GM19468 (cell line): ENCODE data around the gene BPIFB3.
"Not testable (repeated sequence)": the region's sequence is repeated elsewhere in the genome, so short reads cannot be mapped to it uniquely, and the experiment has no call there.

Source experiments
- ATAC-seq: cut with Tn5 transposase; IDR thresholded peaks from one replicate; pipeline ENCODE4 v1.9.1; 2021; ENCODE audit warnings: mild to moderate bottlenecking, moderate library complexity, moderate number of reproducible peaks; ENCODE audit not compliant: unreplicated experiment; ENCODE audit errors: extremely low read depth

The BPIFB3 gene

GRCh38 chr20:33027769-33028751, 25.6 kb upstream of the BPIFB3 start:
- no peak for ATAC-seq

DNA sequence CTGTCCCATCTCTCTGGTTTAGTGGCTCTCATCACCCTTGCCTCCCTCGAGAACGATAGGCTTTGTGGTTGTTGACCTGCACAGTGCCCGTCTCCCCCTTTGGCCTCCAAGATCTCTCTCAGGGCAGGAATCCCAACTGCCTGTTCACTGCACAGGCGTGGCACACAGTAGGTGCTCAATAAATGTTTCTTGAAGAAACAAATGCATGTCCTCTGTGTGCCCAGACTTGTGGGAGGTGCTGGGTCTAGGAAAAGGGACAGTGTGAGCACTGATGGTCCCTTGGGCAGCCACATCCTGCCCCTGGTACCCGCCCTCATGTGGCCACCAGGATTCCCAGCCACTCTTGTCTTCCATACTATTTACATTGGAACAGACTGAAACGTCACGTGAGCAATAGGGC, 24.8 kb upstream of the BPIFB3 start:
- no peak for ATAC-seq

DNA sequence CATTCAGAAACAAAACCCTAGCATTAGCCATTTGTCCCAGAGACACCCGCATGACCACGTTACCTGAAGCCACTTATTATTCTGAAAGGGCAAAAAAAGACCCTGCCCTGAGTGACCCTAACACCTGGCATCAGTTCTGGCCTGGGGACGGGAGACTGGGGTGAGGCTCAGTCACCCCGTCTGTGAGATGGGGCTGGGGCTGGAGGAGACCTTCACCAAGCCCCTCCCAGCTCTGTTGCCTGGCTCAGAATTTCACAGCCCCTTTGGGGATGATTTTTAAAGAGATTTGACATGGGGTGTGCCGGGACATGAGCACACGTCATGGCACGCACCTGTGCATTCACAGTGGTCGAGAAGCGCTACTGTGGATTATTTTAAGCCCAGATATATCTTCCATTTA, 23.6 kb upstream of the BPIFB3 start:
- no peak for ATAC-seq

GRCh38 chr20:33030569-33030968, 23.1 kb upstream of the BPIFB3 start:
- ATAC-seq = no peak

DNA sequence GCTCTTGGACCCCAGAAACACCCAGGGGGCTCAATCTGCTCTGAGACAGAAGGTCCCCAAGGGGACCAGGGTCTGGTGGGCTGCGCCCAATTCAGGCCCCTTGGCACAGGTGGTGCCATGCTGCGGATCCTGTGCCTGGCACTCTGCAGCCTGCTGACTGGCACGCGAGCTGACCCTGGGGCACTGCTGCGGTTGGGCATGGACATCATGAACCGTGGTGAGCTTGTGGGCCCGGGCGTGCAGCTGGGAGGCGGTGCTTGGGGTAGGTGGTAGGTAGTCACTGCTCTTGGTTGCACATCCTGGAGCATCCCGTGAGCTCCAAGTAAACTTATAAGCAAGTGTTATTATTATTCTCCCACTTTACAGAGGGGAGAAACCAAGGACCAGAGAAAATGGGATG, 22.2 kb upstream of the BPIFB3 start, which contains the start of gene BPIFB6:
TSS of gene BPIFB6 (plus strand) at position 118 of the 400 bp plus-strand sequence. CDS start at position 118, 0 bp downstream.
- no peak for ATAC-seq

GRCh38 chr20:33032555-33032954, 21.1 kb upstream of the BPIFB3 start:
- ATAC-seq = no peak

DNA sequence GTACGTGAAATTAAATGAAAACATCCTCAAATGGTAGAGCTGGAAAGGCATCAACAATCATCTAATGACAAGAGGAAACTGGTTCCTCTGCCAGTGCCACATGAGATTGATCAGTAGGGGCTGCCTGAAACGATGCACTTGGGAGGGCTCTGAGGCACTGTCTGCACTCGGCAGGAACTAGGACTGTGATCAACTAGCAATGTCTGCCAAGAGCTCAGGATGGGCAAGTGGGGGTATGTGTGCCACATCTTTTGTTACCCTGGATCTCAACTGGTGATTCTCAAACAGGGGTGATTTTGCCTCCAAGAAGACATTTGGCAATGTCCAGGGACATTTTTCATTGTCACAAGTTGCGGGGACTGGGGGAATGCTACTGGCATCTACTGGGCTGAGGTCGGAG, 20.3 kb upstream of the BPIFB3 start:
- ATAC-seq = no peak

DNA sequence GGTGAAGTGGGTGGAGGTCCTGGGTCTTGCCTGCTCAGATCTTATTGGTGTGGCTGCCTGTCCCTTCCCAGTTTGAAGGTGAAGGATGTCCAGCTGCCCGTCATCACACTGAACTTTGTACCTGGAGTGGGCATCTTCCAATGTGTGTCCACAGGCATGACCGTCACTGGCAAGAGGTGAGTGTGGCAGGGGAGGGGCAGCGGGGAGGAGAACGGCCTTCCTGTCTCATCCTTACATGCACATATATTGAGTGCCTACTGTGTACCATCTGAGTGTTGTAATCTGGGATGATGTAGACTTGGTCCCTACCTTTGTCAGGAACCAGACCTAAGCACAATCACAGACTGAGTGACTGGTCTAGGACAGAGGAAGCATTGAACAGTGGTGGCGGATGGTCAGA, 19.6 kb upstream of the BPIFB3 start:
- no peak for ATAC-seq

DNA sequence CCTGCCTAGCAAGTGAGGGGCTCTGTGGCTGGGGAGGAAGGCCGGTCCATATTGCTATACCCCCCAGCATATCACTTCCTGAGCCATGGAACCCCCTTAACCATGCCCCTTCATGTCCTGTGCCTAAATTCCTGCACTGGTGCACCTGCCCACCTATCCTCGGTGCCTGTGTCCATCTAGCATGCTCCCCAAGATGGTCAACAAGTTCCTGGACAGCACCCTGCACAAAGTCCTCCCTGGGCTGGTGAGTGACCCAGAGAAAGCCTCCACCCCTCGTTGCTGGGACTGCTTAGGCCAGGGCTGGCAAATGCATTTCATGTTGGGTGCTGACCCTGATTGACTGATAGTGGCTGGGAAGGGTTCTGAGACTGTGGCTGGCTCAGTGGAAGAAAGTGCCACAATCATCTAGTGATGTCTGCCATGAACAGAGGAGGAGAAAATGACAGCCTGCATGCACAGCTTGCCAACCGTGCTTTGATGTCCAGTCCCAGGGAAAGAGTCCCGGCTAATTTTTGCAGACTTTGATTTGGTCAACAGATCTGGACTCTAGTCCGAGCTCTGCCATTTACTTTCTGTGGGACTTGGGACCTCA, 18.7 kb upstream of the BPIFB3 start:
- ATAC-seq = no peak

GRCh38 chr20:33037456-33037855, 16.2 kb upstream of the BPIFB3 start:
- no peak for ATAC-seq

GRCh38 chr20:33038243-33038642, 15.5 kb upstream of the BPIFB3 start:
- ATAC-seq = no peak

DNA sequence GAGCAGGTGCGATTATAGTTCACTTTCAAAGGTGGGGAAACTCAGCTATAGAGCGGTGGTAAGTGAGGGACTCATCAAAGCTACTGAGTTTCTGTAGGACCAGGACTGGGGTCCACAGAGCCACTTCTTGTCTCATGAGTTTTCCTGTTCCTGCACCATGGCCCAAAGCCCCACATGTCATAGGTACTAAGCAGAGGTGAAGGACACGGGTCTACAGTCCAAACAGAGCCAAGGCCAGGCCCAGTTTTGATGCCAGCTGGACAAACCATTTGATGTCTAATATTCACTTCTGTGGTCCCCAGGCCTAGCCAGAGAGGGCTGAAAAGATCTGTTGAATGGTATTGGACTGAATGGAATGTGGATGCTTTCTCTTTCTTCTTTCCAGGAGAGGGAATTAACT, 11.3 kb upstream of the BPIFB3 start:
- ATAC-seq = no peak

GRCh38 chr20:33042983-33043730, 10.5 kb upstream of the BPIFB3 start:
- ATAC-seq = no peak

GRCh38 chr20:33043731-33044181, 9.9 kb upstream of the BPIFB3 start:
- no peak for ATAC-seq

DNA sequence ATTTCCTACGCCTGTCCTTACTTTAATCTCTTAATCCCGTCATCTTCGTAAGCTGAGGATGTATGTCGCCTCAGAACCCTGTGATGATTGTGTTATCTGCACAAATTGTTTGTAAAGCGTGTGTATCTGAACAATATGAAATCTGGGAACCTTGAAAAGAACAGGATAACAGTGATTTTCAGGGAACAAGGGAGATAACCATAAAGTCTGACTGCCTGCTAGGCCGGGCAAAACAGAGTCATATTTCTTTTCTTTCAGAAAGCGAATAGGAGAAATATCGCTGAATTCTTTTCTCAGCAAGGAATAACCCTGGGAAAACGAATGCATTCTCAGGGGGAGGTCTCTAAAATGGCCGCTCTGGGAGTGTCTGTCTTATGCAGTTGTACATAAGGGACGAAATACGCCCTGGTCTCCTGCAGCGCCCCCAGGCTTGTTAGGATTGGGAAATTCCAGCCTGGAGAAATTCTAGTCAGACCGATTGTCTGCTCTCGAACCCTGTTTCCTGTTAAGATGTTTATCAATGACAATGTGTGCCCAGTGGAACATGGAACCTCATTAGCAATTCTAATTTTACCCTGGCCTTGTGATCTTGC, 8.5 kb upstream of the BPIFB3 start:
- not testable (repeated sequence) for ATAC-seq

GRCh38 chr20:33046412-33046811, 7.3 kb upstream of the BPIFB3 start:
- no peak for ATAC-seq

GRCh38 chr20:33051333-33051732, 2.4 kb upstream of the BPIFB3 start:
- no peak for ATAC-seq

DNA sequence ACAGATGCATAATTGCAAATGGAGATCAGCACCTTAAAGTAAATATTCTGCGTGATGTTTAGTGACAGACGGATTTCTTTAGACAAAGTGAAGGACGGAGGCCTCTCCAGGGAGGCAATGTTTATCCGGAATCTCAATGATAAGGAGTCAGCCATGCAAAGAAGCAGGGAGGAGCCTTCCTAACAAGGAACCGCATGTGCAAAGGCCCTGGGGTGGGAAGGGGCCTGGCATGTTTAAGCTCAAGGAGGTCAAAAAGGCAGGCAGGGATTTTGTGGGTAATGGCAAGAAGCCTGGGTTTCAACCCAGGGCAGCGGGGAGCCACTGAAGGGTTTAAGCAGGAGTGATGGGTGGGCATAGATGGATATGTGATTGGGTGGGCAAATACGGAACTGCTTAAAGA, 678 bp downstream of the BPIFB3 start:
- no peak for ATAC-seq

DNA sequence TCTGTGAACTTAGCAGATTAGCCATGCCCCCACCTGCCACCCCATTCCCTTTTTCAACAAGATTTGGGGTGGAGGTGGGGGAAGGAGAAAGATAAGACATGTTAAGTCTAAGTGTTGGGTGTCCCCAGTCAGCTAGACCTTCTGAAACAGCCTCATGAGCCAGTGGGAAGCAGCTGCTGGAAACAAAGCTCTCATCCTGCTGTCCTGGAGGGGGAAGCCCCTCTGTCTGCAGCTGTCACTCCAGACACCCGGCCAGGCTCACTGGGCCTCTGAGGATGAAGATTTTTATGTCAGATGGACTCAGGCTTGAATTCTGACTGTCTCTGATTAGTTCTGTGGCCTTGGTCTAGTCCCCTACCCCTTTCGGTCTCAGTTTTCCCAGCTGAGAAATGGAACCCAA, 1.1 kb downstream of the BPIFB3 start:
- ATAC-seq = no peak

GRCh38 chr20:33059136-33059535, 5.4 kb downstream of the BPIFB3 start:
- ATAC-seq = no peak
